ENCODE measurements around the gene LURAP1L.

GRCh38 chr9:12815888-12816287, 41.1 kb downstream of the LURAP1L start:
- no peak for TF ChIP-seq CTCF (IDR thresholded peaks at IDR 0.05)
- TF ChIP-seq POLR2A (IDR thresholded peaks at IDR 0.05), result no peak
